CD4-positive, alpha-beta T cell (primary cell): ENCODE measurements around the gene KRTAP2-3. TPM values are rescaled to one million over a fixed set of nuclear protein-coding genes. Genes with fewer than 3 reads are reported as not detected.

Experiments used
- ATAC-seq: fragments of 200-7000 bp; cut with Tn5 transposase; one replicate; pipeline ENCODE4 v1.10.0; 2022; ENCODE audit warnings: mild to moderate bottlenecking; ENCODE audit not compliant: poor library complexity
- CTCF ChIA-PET: fragments of 350-600 bp; sonication (Branson Sonifier 250); formaldehyde crosslinking; loops from one replicate; lab custom pipeline; 2021; ENCODE audit warnings: antibody characterized with exemption, inconsistent platforms; lab: Charles Lee
- POLR2A ChIA-PET: fragments of 350-600 bp; sonication (Branson Sonifier 250); formaldehyde crosslinking; loops from one replicate; lab custom pipeline; 2021; ENCODE audit warnings: antibody characterized with exemption, inconsistent platforms; lab: Charles Lee
- DNase-seq, 14 experiments: peaks; one replicate each; pipeline ENCODE4 v3.0.0-alpha.2; 2013 to 2020; ENCODE audit warnings: mixed read lengths in 2 of 14
- H3K27ac ChIP-seq, 2 donors: one replicate each; pipeline versions ENCODE4 v1.5.1 to v1.7.0; 2013; ENCODE audit warnings: low read length in 2 of 2, low read depth in 1 of 2, mild to moderate bottlenecking in 1 of 2
- H3K27me3 ChIP-seq, 2 experiments: 1 replicate in 1 of 2; 2 replicates in 1 of 2; pipeline versions ENCODE4 v1.6.1 to v1.7.0; 2013; ENCODE audit warnings: low read length in 2 of 2, control low read depth in 1 of 2, mild to moderate bottlenecking in 1 of 2, moderate library complexity in 1 of 2; ENCODE audit not compliant: insufficient read depth in 2 of 2, control insufficient read depth in 1 of 2
- H3K36me3 ChIP-seq: one replicate; pipeline ENCODE4 v1.6.1; 2013; ENCODE audit warnings: low read length, control low read depth; ENCODE audit not compliant: insufficient read depth
- H3K4me1 ChIP-seq: one replicate; pipeline ENCODE4 v1.6.1; 2013; ENCODE audit warnings: low read length, control low read depth; ENCODE audit not compliant: insufficient read depth
- H3K4me3 ChIP-seq: one replicate; pipeline ENCODE4 v1.5.1; 2013; ENCODE audit warnings: mild to moderate bottlenecking, low read length, moderate library complexity
- H3K9me3 ChIP-seq, 2 experiments: 1 replicate in 1 of 2; 2 replicates in 1 of 2; pipeline versions ENCODE4 v1.6.1 to v1.7.0; 2013; ENCODE audit warnings: low read length in 2 of 2, mild to moderate bottlenecking in 2 of 2, control low read depth in 1 of 2, moderate library complexity in 1 of 2; ENCODE audit not compliant: control insufficient read depth in 1 of 2, insufficient read depth in 1 of 2
- H3K27ac Mint-ChIP-seq: one replicate; pipeline ENCODE4 v1.8.0; 2020; ENCODE audit warnings: mixed read lengths
- H3K27me3 Mint-ChIP-seq: one replicate; pipeline ENCODE4 v1.8.0; 2021; ENCODE audit warnings: mixed read lengths
- H3K36me3 Mint-ChIP-seq: one replicate; pipeline ENCODE4 v1.8.0; 2021; ENCODE audit warnings: low read depth, mixed read lengths
- H3K4me1 Mint-ChIP-seq: one replicate; pipeline ENCODE4 v1.8.0; 2021; ENCODE audit warnings: low read depth, mixed read lengths
- H3K4me3 Mint-ChIP-seq: one replicate; pipeline ENCODE4 v1.8.0; 2020; ENCODE audit warnings: mild to moderate bottlenecking, mixed read lengths
- H3K9me3 Mint-ChIP-seq: one replicate; pipeline ENCODE4 v1.8.0; 2020; ENCODE audit warnings: mixed read lengths
- intact Hi-C, 2 experiments: fragments of 100-400 bp; cut with DNase I in 1 of 2; cut with micrococcal nuclease in 1 of 2; formaldehyde crosslinking; loops; one replicate each; pipeline versions ENCODE4 v1.15.1 to v1.9.0; 2023 to 2025; cut with DNase I, micrococcal nuclease
- total RNA-seq, 174 experiments: library from RNA in 2 of 174; stranded (reverse) in 2 of 174; gene quantifications; one replicate each; pipeline ENCODE4 v1.2.3 and lab custom pipeline; 2021 to 2026
- TF ChIP-seq, protein P1 (sequence below): fragments of 200-600 bp; IDR thresholded peaks from one replicate; pipeline ENCODE4 v1.8.0; 2022; ENCODE audit warnings: antibody characterized with exemption, mild to moderate bottlenecking

KRTAP2-3 gene
- total RNA-seq, 2 experiments from 2014 or later = not detected

DNA sequence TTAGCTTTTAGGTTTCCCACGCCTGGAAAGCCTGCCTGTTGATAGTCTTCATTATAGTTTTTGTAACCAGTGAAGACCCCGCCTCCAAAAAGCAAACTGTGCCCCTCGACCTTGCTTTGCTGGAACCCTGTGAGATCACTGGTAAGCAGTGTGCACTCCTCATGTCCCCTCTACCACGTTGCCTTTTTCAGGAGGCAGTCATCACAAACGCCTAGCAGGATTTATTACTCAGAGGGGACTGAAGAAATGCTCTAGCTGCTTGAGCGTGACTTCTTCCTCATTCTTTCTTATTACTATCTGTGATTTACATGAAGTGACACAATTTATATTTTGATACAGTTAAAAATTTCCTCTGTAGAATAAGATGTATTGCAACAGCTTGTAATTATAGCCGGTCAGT is 44.5 kb downstream of the KRTAP2-3 start:
- no peak overlapping the region for H3K4me3 ChIP-seq
- no peaks in the 10 kb centered on the region for H3K27me3 ChIP-seq
- ChIA-PET CTCF (no interaction called here), POLR2A (interaction anchor here (0.7 kb wide), 1 partner anchor 11 kb away, joined by 3 read pairs; no protein-coding TSS in a partner anchor)
- TF ChIP-seq, protein P1, sequence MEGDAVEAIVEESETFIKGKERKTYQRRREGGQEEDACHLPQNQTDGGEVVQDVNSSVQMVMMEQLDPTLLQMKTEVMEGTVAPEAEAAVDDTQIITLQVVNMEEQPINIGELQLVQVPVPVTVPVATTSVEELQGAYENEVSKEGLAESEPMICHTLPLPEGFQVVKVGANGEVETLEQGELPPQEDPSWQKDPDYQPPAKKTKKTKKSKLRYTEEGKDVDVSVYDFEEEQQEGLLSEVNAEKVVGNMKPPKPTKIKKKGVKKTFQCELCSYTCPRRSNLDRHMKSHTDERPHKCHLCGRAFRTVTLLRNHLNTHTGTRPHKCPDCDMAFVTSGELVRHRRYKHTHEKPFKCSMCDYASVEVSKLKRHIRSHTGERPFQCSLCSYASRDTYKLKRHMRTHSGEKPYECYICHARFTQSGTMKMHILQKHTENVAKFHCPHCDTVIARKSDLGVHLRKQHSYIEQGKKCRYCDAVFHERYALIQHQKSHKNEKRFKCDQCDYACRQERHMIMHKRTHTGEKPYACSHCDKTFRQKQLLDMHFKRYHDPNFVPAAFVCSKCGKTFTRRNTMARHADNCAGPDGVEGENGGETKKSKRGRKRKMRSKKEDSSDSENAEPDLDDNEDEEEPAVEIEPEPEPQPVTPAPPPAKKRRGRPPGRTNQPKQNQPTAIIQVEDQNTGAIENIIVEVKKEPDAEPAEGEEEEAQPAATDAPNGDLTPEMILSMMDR = no peak
- Mint-ChIP-seq H3K4me1 (no peaks in the 10 kb centered on the region), H3K9me3 (no peaks in the 10 kb centered on the region), H3K4me3 (no peak overlapping the region), H3K27ac (no peak overlapping the region), H3K36me3 (no peaks in the 10 kb centered on the region), H3K27me3 (peaks cover 4% of the 10 kb centered on the region)
- ATAC-seq (no peak), DNase-seq (no peak)
- no peaks in the 10 kb centered on the region for H3K9me3 ChIP-seq
- intact Hi-C loops = loop anchor here in 1 of 2 experiments (1.0 kb wide), 1 partner anchor 40 kb away; the partner anchor contains the start of gene KRTAP2-2
- H3K4me1 ChIP-seq = no peaks in the 10 kb centered on the region
- no peak overlapping the region for H3K27ac ChIP-seq
- no peaks in the 10 kb centered on the region for H3K36me3 ChIP-seq

DNA sequence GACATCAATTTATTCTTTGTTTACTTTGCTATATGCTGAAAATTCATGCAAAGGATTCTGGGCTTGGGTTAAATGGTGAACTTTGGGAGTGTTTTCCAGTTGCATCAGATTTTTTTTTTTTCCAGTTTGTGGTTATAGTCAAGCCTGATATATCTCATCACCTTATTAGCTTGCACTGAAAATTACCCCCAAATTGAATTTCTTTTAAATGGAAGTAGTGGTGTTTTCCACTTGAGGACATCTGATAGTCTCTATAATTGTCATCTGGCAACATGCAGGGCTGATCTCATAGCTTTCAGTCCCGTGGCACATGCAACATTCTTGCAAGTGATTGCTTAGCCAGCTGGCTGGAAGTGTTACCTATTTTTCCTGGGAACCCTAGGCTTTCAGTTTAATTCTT is 46.3 kb downstream of the KRTAP2-3 start:
- Histone ChIP-seq H3K36me3 (no peaks in the 10 kb centered on the region), H3K4me1 (no peaks in the 10 kb centered on the region), H3K27ac (no peak overlapping the region), H3K9me3 (no peaks in the 10 kb centered on the region), H3K27me3 (no peaks in the 10 kb centered on the region), H3K4me3 (no peak overlapping the region)
- DNase-seq = no peak
- Mint-ChIP-seq H3K27me3 (peaks cover 4% of the 10 kb centered on the region), H3K27ac (no peak overlapping the region), H3K4me1 (no peaks in the 10 kb centered on the region), H3K36me3 (no peaks in the 10 kb centered on the region), H3K9me3 (no peaks in the 10 kb centered on the region), H3K4me3 (no peak overlapping the region)
- no peak for ATAC-seq
- ChIA-PET POLR2A (interaction anchor here (0.5 to 1.2 kb wide), 3 partner anchors 26 to 1727 kb away, joined by 3 read pairs; no protein-coding TSS in a partner anchor), CTCF (no interaction called here)
- TF ChIP-seq, protein P1 = no peak
- intact Hi-C loops = no loop called here

DNA sequence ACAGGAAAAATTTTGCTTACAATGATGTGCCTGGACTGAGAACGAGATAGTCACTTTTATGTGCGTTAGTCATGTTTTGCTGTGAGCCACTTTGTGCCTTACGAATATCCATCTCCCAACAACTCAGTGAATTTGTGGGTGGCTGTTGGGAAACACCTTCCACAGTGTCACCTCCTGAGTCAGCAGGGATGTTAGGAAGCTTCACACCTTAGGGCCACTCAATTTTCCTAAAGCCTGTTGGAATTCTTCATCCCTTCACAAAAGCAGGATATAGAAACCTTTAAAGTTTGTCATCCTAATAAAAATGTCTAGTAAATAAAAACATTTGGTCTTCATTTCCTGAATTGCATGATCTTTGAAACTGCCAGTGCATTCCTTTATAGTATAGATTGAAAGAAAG is 46.7 kb downstream of the KRTAP2-3 start:
- TF ChIP-seq, protein P1 = no peak
- H3K9me3 Mint-ChIP-seq = no peaks in the 10 kb centered on the region
- intact Hi-C loops = no loop called here

More for the DNA sequence above, 46.7 kb downstream of the KRTAP2-3 start:
- no peak overlapping the region for H3K4me3 Mint-ChIP-seq
- H3K4me1 Mint-ChIP-seq = no peaks in the 10 kb centered on the region
- H3K9me3 ChIP-seq = no peaks in the 10 kb centered on the region
- ATAC-seq = no peak
- no peaks in the 10 kb centered on the region for H3K27me3 ChIP-seq
- H3K27ac Mint-ChIP-seq = no peak overlapping the region
- no peak overlapping the region for H3K27ac ChIP-seq
- no peaks in the 10 kb centered on the region for H3K36me3 Mint-ChIP-seq
- H3K4me3 ChIP-seq = no peak overlapping the region
- H3K4me1 ChIP-seq = no peaks in the 10 kb centered on the region
- DNase-seq = no peak
- H3K27me3 Mint-ChIP-seq = peaks cover 4% of the 10 kb centered on the region
- ChIA-PET CTCF (no interaction called here), POLR2A (interaction anchor here (0.6 kb wide), 1 partner anchor 26 kb away, joined by 3 read pairs; no protein-coding TSS in a partner anchor)
- H3K36me3 ChIP-seq = no peaks in the 10 kb centered on the region
